HG03095 (cell line): ENCODE measurements around the gene EFCAB9.

Experiments used
- ATAC-seq: cut with Tn5 transposase; IDR thresholded peaks from one replicate; pipeline ENCODE4 v1.9.1; 2021; ENCODE audit warnings: moderate library complexity; ENCODE audit not compliant: unreplicated experiment

EFCAB9 gene

GRCh38 chr5:172235827-172236736 lies 42.1 kb downstream of the EFCAB9 start:
- no peak for ATAC-seq

GRCh38 chr5:172238334-172238733 lies 44.4 kb downstream of the EFCAB9 start:
- no peak for ATAC-seq

DNA sequence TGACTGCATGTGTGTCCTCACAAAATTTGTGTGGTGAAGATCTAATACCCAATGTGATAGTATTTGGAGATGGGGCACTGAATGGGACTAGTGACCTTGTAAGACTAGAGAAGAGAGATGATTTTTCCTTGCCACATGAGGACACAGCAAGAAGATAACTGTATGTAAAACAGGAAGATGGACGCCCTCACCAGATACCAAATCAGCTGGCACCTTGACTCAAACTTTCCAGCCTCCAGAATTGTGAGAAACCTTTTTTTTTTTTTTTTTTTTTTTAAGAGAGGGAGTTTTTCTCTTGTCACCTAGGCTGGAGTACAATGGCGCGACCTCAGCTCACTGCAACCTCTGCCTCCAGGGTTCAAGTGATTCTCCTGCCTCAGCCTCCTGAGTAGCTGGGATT lies 49.3 kb downstream of the EFCAB9 start:
- no peak for ATAC-seq

DNA sequence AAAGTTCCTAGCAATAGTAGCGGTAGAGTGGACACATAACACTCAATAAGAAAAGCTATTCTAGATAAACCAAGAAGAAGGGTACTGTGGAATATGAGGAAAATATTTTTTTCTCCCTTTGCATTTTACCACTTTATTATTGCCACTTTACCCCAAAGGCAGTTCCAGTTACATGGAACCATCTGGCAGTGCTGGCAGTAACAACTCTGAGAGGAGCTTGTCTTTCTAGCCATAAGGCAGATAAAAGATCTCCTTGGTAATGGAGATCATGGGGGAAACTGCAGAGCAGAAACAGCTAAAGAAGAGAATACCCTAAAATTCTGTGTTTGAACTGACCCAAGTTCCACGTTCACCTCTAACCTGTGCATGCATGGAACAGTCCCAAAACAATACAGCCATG lies 51.1 kb downstream of the EFCAB9 start:
- ATAC-seq: no peak

GRCh38 chr5:172245703-172246125 lies 51.7 kb downstream of the EFCAB9 start:
- ATAC-seq: no peak

- no peak for ATAC-seq
Measured at GRCh38 chr5:172248637-172249036, 54.7 kb downstream of the EFCAB9 start.

DNA sequence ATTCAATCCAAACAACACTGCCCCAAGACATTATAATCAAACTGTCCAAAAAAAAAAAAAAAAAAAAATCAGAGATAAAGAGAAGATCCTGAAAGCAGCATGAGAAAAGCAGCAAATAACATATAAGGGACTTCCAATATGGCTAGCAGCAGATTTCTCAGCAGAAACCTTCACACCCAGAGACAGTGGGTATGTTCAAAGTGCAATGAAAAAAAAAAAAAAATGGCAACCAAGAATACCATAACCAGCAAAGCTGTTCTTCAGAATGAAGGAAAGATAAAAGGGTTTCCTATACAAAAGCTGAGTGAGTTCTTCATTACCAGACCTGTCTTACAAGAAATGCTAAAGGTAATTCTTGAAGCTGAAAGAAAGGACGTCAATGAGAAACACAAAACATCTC lies 57.4 kb downstream of the EFCAB9 start:
- no peak for ATAC-seq

DNA sequence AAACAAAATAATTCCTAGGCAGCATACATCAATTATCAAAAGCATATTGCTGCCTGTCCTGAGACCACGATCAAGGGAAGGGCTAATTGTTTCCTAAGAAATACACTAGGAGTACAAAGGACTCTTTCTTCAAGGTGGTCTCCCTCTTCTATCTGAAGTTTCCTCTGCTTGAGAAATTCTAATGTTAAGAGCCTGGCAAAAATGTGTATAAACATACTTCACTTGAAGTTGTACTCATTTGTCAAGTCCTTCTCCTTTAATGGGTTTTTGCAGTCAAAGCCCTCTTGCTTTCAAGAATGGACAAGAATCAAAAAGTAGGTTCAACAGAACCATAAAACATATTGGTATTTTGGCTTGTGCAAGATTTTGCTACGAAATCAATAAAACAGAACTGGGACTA lies 58.5 kb downstream of the EFCAB9 start:
- no peak for ATAC-seq
